GM10248 (cell line): ENCODE data around the gene HPCA.

Source experiments
- CTCF ChIA-PET: fragments of 300-600 bp; sonication (Branson Sonifier 250); formaldehyde crosslinking; extraction: SDS; loops from one replicate; lab custom pipeline; 2021; ENCODE audit warnings: antibody characterized with exemption; lab: Yijun Ruan, JAX
- POLR2A ChIA-PET: fragments of 350-650 bp; sonication (Branson Sonifier 250); formaldehyde crosslinking; extraction: SDS; loops from one replicate; lab custom pipeline; 2020; ENCODE audit warnings: antibody characterized with exemption; lab: Yijun Ruan, JAX
- DNase-seq: peaks from one replicate; pipeline ENCODE4 v3.0.0; 2012; ENCODE audit errors: extremely low spot score
- TF ChIP-seq, protein P1 (sequence below): IDR thresholded peaks from 2 replicates; pipeline ENCODE4 v1.5.1; 2012; ENCODE audit warnings: mild to moderate bottlenecking, low read depth; ENCODE audit errors: extremely low read depth, missing control alignments, control extremely low read depth

Gene HPCA

DNA sequence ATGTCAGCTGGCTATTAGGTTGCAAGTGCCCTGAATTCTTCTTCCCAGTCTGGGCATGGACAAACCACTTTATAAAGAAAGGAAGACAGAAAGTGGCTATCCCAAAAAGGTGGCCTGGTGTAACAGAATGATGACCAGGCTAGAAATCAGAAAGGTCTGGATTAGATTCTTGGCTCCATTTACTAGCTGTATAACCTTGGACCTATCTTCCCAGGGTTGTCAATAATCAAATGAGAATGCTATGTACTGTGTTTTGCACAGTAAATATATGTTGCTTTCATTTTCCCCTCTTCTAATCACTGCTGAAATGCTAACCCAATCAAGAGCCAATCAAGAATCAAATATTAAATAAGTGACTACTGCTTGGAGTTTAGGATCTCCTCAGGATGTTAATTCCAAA, 57.9 kb downstream of the HPCA start:
- ChIA-PET POLR2A (no interaction called here), CTCF (interaction anchor here (0.7 to 8.1 kb wide), 4 partner anchors 11 to 142 kb away, joined by 3 to 69 read pairs (median 12); no protein-coding TSS in a partner anchor)
- TF ChIP-seq, protein P1, sequence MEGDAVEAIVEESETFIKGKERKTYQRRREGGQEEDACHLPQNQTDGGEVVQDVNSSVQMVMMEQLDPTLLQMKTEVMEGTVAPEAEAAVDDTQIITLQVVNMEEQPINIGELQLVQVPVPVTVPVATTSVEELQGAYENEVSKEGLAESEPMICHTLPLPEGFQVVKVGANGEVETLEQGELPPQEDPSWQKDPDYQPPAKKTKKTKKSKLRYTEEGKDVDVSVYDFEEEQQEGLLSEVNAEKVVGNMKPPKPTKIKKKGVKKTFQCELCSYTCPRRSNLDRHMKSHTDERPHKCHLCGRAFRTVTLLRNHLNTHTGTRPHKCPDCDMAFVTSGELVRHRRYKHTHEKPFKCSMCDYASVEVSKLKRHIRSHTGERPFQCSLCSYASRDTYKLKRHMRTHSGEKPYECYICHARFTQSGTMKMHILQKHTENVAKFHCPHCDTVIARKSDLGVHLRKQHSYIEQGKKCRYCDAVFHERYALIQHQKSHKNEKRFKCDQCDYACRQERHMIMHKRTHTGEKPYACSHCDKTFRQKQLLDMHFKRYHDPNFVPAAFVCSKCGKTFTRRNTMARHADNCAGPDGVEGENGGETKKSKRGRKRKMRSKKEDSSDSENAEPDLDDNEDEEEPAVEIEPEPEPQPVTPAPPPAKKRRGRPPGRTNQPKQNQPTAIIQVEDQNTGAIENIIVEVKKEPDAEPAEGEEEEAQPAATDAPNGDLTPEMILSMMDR = no peak
- no peak for DNase-seq
